Measurements from ENCODE around the gene TMCO6.
"Not testable (repeated sequence)": the region's sequence is repeated elsewhere in the genome, so short reads cannot be mapped to it uniquely, and the experiment has no call there.

Gene TMCO6

DNA sequence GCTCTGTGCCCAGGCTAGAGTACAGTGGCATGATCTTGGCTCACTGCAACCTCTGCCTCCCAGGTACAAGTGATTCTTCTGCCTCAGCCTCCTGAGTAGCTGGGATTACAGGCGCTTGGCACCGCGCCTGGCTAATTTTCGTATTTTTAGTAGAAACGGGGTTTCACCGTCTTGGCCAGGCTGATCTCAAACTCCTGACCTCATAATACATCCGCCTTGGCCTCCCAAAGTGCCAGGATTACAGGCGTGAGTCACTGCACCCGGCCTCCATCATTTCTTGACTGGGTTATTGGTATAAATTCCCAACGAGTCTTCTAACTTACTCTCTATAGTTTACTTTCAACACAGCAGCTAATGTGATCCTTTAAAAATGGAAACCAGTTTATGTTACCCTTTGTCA is 14.4 kb upstream of the TMCO6 start:
- H3K9ac ChIP-seq (ENCODE audit: low read depth, low read length); H3K79me2 ChIP-seq (ENCODE audit: insufficient read depth, low read length); H3K4me3 ChIP-seq (ENCODE audit: low read depth in 1 of 2, low read length in 2 of 2); H3K4me2 ChIP-seq (ENCODE audit: insufficient read depth, low read length); ATAC-seq (ENCODE audit: insufficient read depth, low read depth); DNase-seq; H3K27me3 ChIP-seq (ENCODE audit: insufficient read depth, low read length, poor library complexity); H3K27ac ChIP-seq (ENCODE audit: low read length); H3K36me3 ChIP-seq (ENCODE audit: insufficient read depth, low read length); H4K20me1 ChIP-seq (ENCODE audit: insufficient read depth, low read length); H3K4me1 ChIP-seq (ENCODE audit: insufficient read depth, low read length); H2AFZ ChIP-seq (ENCODE audit: low read depth, low read length): not testable (repeated sequence)
- H3K9me3 ChIP-seq (ENCODE audit: insufficient read depth, low read length, severe bottlenecking): peaks cover 18% of the 10 kb centered on the region

DNA sequence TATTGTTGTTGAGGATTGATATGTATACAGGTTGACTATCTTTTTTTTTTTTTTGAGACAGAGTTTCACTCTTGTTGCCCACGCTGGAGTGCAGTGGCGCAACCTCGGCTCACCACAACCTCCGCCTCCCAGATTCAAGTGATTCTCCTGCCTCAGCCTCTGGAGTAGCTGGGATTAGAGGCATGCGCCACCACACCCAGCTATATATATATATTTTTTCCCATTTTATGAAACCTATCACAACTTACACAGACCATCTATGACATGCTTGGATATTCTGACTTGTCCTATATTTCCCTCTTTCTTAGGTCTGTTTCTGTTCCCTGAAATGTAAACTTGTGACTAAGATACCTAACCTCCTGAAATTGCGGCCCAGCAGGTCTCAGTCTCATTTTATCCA is 11.3 kb upstream of the TMCO6 start:
- H3K27me3 ChIP-seq (ENCODE audit: insufficient read depth, low read length, poor library complexity): no peaks in the 10 kb centered on the region
- peaks cover 18% of the 10 kb centered on the region for H3K9me3 ChIP-seq (ENCODE audit: insufficient read depth, low read length, severe bottlenecking)
- H2AFZ ChIP-seq (ENCODE audit: low read depth, low read length): no peak overlapping the region
- DNase-seq (no peak), ATAC-seq (ENCODE audit: insufficient read depth, low read depth) (no peak)
- H4K20me1 ChIP-seq (ENCODE audit: insufficient read depth, low read length): no peaks in the 10 kb centered on the region
- H3K4me1 ChIP-seq (ENCODE audit: insufficient read depth, low read length): no peaks in the 10 kb centered on the region
- H3K79me2 ChIP-seq (ENCODE audit: insufficient read depth, low read length): no peaks in the 10 kb centered on the region
- no peak overlapping the region for H3K4me3 ChIP-seq (ENCODE audit: low read depth in 1 of 2, low read length in 2 of 2)
- no peak overlapping the region for H3K9ac ChIP-seq (ENCODE audit: low read depth, low read length)
- TF ChIP-seq EZH2 (IDR thresholded peaks at IDR 0.05; ENCODE audit: borderline replicate concordance, low read depth, low read length, severe bottlenecking): no peak
- no peaks in the 10 kb centered on the region for H3K36me3 ChIP-seq (ENCODE audit: insufficient read depth, low read length)
- H3K27ac ChIP-seq (ENCODE audit: low read length): no peak overlapping the region
- no peak overlapping the region for H3K4me2 ChIP-seq (ENCODE audit: insufficient read depth, low read length)

DNA sequence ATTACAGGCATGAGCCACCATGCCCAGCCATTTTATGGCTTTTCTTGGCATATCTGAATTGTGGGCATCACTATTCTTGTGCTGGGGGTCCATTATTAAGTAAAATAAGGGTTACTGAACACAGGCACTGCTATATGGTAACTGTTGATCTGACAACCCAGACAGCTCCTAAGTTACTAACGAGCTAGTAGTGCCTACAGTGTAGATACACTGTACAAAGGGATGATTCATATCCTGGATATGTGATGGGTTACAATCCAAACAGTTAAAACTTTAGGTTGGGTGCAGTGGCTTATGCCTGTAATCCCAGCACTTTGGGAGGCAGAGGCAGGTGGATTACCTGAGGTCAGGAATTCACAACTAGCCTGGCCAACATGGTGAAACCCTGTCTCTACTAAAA is 10.5 kb upstream of the TMCO6 start:
- Histone ChIP-seq H3K36me3 (ENCODE audit: insufficient read depth, low read length) (no peaks in the 10 kb centered on the region), H3K27ac (ENCODE audit: low read length) (no peak overlapping the region), H3K4me3 (ENCODE audit: low read depth in 1 of 2, low read length in 2 of 2) (no peak overlapping the region), H3K4me1 (ENCODE audit: insufficient read depth, low read length) (no peaks in the 10 kb centered on the region), H3K79me2 (ENCODE audit: insufficient read depth, low read length) (no peaks in the 10 kb centered on the region), H3K4me2 (ENCODE audit: insufficient read depth, low read length) (no peak overlapping the region), H3K27me3 (ENCODE audit: insufficient read depth, low read length, poor library complexity) (no peaks in the 10 kb centered on the region), H3K9ac (ENCODE audit: low read depth, low read length) (no peak overlapping the region), H4K20me1 (ENCODE audit: insufficient read depth, low read length) (no peaks in the 10 kb centered on the region), H3K9me3 (ENCODE audit: insufficient read depth, low read length, severe bottlenecking) (peaks cover 18% of the 10 kb centered on the region), H2AFZ (ENCODE audit: low read depth, low read length) (no peak overlapping the region)
- no peak for TF ChIP-seq CTCF (IDR thresholded peaks at IDR 0.05; ENCODE audit: borderline replicate concordance, extremely low read depth, low read length, poor library complexity, severe bottlenecking)
- TF ChIP-seq EZH2 (IDR thresholded peaks at IDR 0.05; ENCODE audit: borderline replicate concordance, low read depth, low read length, severe bottlenecking): no peak
- DNase-seq (no peak), ATAC-seq (ENCODE audit: insufficient read depth, low read depth) (no peak)

DNA sequence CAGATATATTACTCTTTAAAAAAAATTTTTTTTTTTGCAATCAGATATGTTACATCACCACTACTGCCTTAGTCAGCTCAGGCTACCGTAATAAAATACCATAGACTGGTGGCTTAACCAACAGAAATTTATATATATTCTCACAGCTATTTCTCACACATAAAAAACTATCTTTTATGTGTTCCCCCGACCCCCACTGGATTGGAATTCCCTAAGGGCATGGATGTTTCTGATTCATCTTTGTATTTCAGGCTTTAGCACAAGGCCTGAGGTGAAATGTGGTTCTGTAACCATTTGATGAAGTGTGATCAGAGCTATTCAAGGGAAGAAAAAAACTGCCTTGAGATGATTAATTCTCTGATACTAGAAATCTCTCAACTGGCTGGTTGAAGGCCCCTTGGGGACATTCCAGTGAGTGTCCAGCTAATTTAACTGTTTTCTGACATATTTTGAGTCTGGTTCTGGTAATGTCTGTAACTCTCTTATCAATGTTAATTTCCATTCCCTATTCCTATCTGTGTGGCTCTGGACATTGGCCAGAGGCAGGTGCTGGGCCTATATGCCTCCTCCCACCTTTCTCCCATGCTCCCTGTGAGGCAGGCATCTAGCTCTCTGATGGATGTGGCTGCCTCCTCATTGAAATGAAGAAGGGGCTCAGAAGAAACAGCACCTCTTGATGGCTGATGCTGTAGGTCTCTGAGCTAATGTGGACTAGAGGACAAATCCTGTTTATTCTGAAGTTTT is 8.8 kb upstream of the TMCO6 start:
- Histone ChIP-seq H3K27ac (ENCODE audit: low read length) (no peak overlapping the region), H3K9me3 (ENCODE audit: insufficient read depth, low read length, severe bottlenecking) (peaks cover 18% of the 10 kb centered on the region), H3K36me3 (ENCODE audit: insufficient read depth, low read length) (no peaks in the 10 kb centered on the region), H3K4me3 (ENCODE audit: low read depth in 1 of 2, low read length in 2 of 2) (no peak overlapping the region), H3K79me2 (ENCODE audit: insufficient read depth, low read length) (no peaks in the 10 kb centered on the region), H3K9ac (ENCODE audit: low read depth, low read length) (no peak overlapping the region), H4K20me1 (ENCODE audit: insufficient read depth, low read length) (no peaks in the 10 kb centered on the region), H3K4me1 (ENCODE audit: insufficient read depth, low read length) (no peaks in the 10 kb centered on the region), H2AFZ (ENCODE audit: low read depth, low read length) (no peak overlapping the region), H3K27me3 (ENCODE audit: insufficient read depth, low read length, poor library complexity) (no peaks in the 10 kb centered on the region), H3K4me2 (ENCODE audit: insufficient read depth, low read length) (no peak overlapping the region)
- DNase-seq (no peak), ATAC-seq (ENCODE audit: insufficient read depth, low read depth) (no peak)
- TF ChIP-seq CTCF (IDR thresholded peaks at IDR 0.05; ENCODE audit: borderline replicate concordance, extremely low read depth, low read length, poor library complexity, severe bottlenecking) (no peak), EZH2 (IDR thresholded peaks at IDR 0.05; ENCODE audit: borderline replicate concordance, low read depth, low read length, severe bottlenecking) (no peak)
